Inflammatory macrophage (primary cell): Measurements from ENCODE around the gene S100A5.

Experiments used
- DNase-seq, 2 donors: peaks; one replicate each; pipeline ENCODE4 v3.0.0-alpha.2; 2020 to 2022

Gene S100A5

GRCh38 chr1:153546796-153547559 is 6.2 kb upstream of the S100A5 start:
- DNase-seq, result no peak

- DNase-seq, result no peak
Measured at GRCh38 chr1:153546371-153546770, 5.6 kb upstream of the S100A5 start.

- DNase-seq, result peak; percentile 82 to 91
Measured at GRCh38 chr1:153545067-153546055, 4.6 kb upstream of the S100A5 start, which contains the start of gene S100A4. Gene S100A4 (minus strand): TSS chr1:153545806. CDS start chr1:153544794, 1,012 bp downstream.

GRCh38 chr1:153544453-153545066 is 3.8 kb upstream of the S100A5 start:
- DNase-seq, result no peak

- DNase-seq, result no peak
Measured at GRCh38 chr1:153543736-153544135, 3.0 kb upstream of the S100A5 start.

GRCh38 chr1:153542956-153543711 is 2.4 kb upstream of the S100A5 start:
- peak; percentile 28 to 64 for DNase-seq

GRCh38 chr1:153541641-153542590 is 1.2 kb upstream of the S100A5 start:
- DNase-seq, result no peak

- DNase-seq, result no peak
Measured at GRCh38 chr1:153539395-153540093, 1.2 kb downstream of the S100A5 start.

- DNase-seq, result no peak
Measured at GRCh38 chr1:153538315-153538821, 2.4 kb downstream of the S100A5 start.

- no peak for DNase-seq
Measured at GRCh38 chr1:153537376-153537730, 3.4 kb downstream of the S100A5 start.

- peak; percentile 41 to 63 for DNase-seq
Measured at GRCh38 chr1:153536671-153537375, 3.9 kb downstream of the S100A5 start.

GRCh38 chr1:153536012-153536670 is 4.6 kb downstream of the S100A5 start:
- DNase-seq, result peak; percentile 90

- peak; percentile 84 to 90 for DNase-seq
Measured at GRCh38 chr1:153535242-153536011, 5.3 kb downstream of the S100A5 start, which contains the start of gene S100A6. Gene S100A6 (minus strand): TSS chr1:153535991. CDS start chr1:153535339, 652 bp downstream.

GRCh38 chr1:153534925-153535241 is 5.9 kb downstream of the S100A5 start:
- no peak for DNase-seq

GRCh38 chr1:153534226-153534924 is 6.4 kb downstream of the S100A5 start:
- no peak for DNase-seq

GRCh38 chr1:153533689-153534201 is 7.0 kb downstream of the S100A5 start:
- peak in 1 of 2 donors; percentile 21 for DNase-seq
